ENCODE results near the gene RASL10B.

GRCh38 chr17:35742896-35743477 lies 11.5 kb downstream of the RASL10B start:
- TF ChIP-seq CTCF (IDR thresholded peaks at IDR 0.05): no peak
- no peak for TF ChIP-seq POLR2A (IDR thresholded peaks at IDR 0.05)
- TF ChIP-seq POLR2AphosphoS5 (IDR thresholded peaks at IDR 0.05; ENCODE audit: insufficient read depth in 1 of 2, low read depth in 1 of 2): no peak
